Measurements from ENCODE around the gene FOS.

FOS gene

DNA sequence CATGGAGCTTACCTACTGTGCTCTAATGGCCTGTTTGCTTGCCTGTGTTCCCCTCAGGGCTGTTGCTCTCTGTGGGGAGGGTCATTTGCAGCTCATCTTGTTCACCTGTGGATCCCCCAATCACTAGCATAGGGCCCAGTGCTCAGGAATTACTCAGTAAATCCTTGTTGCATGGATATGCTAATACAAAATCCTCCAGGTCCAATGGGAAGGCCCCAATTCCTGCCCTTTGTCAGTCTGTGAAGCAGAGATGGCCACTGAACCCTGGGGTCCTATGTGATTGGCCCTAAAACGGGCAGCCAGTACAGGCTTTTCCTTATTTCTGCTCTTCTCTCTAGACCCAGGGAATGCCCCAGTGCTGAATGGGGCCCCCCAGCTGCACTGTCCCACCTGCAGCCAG, 44.1 kb downstream of the FOS start:
- no peak for DNase-seq

DNA sequence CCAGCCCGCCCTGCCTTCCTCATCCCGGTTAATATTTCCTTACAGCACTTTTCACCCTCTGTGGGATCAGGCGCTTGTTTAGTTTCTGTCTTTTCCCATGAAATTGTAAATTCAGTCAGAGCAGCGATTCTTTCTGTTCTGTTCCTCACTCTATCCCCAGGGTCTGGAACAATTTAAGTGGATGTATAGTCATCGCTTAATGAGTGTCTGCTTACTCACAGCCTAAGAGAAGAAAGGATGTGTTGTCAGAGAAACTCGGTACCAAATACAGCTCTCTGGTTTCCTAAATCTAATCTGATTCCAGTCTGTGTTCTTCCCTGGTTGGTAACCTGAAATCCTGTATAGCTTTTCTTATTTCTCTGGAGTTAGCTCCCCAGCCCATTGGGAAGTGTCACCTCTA, 44.9 kb downstream of the FOS start:
- no peak for DNase-seq

DNA sequence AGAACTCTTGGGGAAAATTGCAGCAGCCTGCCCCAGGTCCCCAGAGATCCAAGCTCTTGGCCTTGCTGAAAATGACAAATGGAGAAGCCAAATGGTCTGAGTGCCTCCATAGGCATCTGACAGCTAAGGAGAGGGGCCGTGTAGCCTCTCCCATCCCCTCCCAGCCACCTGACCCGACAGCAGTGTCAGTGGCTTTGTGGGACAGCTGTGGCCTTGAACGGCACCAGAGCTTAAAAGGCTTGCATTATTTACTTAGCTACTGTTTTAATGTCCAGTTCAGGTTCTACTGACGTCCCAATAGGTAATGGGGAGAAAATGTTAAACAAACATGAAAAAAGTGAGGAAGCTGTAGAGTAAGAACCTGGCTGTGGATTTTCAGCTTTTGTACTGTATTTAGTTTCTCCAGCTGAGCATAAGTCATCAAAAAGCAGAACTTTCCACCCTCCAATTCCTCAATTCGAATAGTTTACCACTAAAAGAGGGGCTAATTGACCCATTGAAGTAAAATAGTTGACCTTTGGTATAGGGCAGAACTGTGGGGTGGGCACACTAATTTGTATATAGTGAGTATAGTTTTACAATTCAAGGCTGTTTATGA, 50.0 kb downstream of the FOS start:
- no peak for DNase-seq

DNA sequence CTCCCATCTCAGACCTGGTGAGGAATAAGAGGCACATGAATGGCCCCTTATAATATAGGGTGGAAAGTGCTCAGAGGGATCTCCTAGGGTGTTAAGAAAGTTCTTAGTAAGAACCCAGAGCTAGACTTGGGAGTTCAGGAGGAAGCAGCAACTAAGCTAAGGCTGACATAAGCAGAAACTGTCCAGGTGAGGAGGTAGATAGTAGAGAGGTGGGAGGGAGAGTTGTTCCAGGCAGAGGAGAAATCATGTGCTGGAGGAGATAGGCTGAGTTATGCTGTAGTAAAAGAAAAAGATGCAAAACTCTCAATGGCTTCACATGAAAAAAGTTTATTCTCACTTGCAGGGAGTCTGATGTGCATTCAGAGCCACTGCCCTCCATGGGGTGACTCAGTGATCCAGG, 50.7 kb downstream of the FOS start:
- DNase-seq, result no peak

- no peak for DNase-seq
These were observed 52.8 kb downstream of the FOS start for GRCh38 chr14:75331471-75331870.

All from GOT3 (cell line).